Urinary bladder (tissue), 4 donors: ENCODE measurements around the gene CHGA. TPM values are rescaled to one million over a fixed set of nuclear protein-coding genes. Genes with fewer than 3 reads are reported as not detected.

Experiments
- DNase-seq: peaks from one replicate; pipeline ENCODE4 v3.0.0-alpha.2; 2015; ENCODE audit errors: extremely low spot score
- H3K27ac ChIP-seq: one replicate; pipeline ENCODE4 v1.5.1; 2013; ENCODE audit warnings: low read depth, mild to moderate bottlenecking, moderate library complexity
- H3K36me3 ChIP-seq: one replicate; pipeline ENCODE4 v1.6.1; 2013; ENCODE audit warnings: mild to moderate bottlenecking, moderate library complexity; ENCODE audit not compliant: insufficient read depth
- H3K4me1 ChIP-seq: one replicate; pipeline ENCODE4 v1.6.1; 2013; ENCODE audit warnings: mild to moderate bottlenecking, moderate library complexity; ENCODE audit not compliant: insufficient read depth
- H3K4me3 ChIP-seq: one replicate; pipeline ENCODE4 v1.5.1; 2013; ENCODE audit warnings: low read depth, low read length
- WGBS: extraction: QIAGEN DNeasy Blood & Tissue Kit; methylation state at CpG from one replicate; pipeline ENCODE4 v1.1.7; 2013; 5-methylcytosine and 5-hydroxymethylcytosine counted together
- polyA plus RNA-seq: library from polyadenylated mRNA; stranded (reverse); fragments of 200-250 nt; gene quantifications from one replicate; pipeline ENCODE4 v1.2.3, GENCODE V29; 2013
- total RNA-seq: library from RNA; depleted of rRNA; stranded (reverse); fragments of >200 nt; gene quantifications from one replicate; pipeline ENCODE4 v1.2.3, GENCODE V29; 2014
- donor health status: healthy with polysubstance abuse.
- donor health status: healthy.

The CHGA gene
- total and polyA plus RNA-seq, 2 donors, result 3.8 to 6.7 TPM

DNA sequence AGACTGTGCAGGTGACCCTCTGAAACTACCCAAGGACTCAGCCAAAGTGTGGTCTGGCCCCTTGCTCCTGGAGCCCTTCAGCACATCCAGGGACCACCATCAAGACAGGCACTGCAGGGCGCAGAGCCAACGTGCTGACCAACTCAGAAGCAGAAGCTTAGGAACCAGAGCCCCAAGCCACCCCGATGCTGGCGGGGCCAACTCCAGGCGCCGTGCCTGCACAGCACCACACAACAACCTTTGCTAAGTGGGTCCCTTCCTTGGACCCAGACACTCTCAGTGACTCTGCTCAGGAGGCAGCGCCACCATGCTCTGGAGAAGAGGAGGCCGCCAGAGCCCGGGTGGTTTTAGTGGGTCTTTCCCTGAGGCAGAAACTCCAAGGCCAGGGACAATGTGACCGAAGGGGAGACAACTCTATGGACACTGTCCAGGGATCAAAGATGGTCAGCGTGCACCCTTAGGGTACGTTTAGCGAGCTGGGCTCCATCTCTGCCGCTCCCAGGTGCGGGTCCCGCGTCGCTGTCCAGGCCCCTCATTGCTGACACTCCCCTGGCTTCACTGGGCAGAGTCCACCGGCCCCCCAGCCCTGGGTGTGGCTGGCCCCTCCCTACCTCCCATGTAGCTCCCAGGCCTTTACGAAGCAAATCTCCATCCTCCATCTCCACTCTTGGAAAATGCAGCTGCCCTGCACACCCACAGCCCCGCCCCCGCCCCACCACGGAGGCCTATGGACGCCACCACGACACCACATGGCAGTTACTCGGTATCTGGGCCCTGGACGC, 16.1 kb downstream of the CHGA start:
- DNase-seq, result no peak
- Histone ChIP-seq H3K36me3 (no peaks in the 10 kb centered on the region), H3K4me3 (no peak overlapping the region), H3K4me1 (no peaks in the 10 kb centered on the region), H3K27ac (no peak overlapping the region)
- WGBS, result 92% methylated on average over 27 of the region's 27 CpGs

DNA sequence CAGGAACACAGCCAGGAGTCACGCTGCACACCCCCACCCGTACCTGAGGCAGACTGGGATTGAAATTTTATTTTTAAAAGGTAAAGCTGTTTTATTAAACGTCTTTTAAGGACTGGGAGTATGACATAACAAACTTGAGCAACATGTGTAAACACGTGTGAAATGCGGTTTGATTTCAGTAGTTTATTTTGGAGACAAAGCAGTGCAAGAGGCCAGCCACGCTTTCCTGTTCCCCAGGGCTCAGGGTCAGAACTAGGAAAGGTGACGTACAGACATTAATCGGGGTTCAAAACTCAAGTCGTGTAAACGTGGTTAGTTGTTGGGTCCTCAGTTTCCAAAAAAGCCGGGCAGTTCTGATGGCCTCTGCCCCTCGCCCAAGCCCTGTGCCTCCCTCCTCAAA, 16.7 kb downstream of the CHGA start:
- WGBS, result 90% methylated on average over 12 of the region's 12 CpGs

DNA sequence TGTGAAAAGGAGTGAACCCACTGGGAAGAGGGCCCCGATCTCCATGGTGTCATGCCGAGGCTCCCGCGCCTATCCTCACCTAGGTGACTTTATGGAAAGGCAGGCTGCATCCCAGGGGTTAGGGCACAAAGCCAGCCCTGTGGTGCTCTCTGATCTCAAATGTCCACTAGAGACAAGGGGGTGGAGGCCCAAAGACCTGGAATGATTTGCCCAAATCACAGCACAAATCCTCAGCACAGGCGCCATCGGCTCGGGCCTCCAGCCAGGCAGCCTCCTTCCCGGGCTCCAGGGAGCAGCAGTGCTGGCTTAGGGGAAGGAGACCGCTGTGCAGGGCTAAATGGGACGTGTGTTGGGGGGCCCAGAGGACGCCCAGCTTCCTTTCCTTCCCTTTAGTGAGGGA, 17.6 kb downstream of the CHGA start:
- Histone ChIP-seq H3K4me3 (no peak overlapping the region), H3K4me1 (no peaks in the 10 kb centered on the region), H3K27ac (no peak overlapping the region), H3K36me3 (no peaks in the 10 kb centered on the region)
- 85% methylated on average over 11 of the region's 11 CpGs for WGBS
- no peak for DNase-seq

More for the DNA sequence above, 16.7 kb downstream of the CHGA start:
- Histone ChIP-seq H3K4me1 (no peaks in the 10 kb centered on the region), H3K27ac (no peak overlapping the region), H3K4me3 (no peak overlapping the region), H3K36me3 (no peaks in the 10 kb centered on the region)
- no peak for DNase-seq

DNA sequence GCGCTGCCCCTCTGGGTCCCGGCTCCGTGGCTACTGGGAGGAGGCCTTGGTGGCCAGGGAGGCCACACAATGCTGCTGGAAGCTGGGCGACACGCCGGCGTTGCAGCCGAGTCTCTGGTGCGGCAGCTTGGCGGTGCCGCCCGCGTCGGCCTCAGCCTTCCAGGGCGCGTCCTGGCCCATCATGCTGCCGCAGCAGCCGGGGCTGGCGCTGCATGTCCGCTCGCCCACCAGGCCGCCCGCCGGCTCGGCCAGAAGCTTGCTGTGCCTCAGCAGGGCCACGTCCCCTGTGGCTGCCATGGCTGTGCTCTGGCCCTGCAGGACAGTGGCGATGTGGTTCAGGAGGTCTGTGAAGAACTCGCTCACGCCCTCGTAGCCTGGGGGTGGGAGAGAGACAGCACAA, 18.6 kb downstream of the CHGA start:
- H3K4me1 ChIP-seq, result no peaks in the 10 kb centered on the region
- WGBS, result 95% methylated on average over 30 of the region's 30 CpGs
- DNase-seq, result no peak
- H3K27ac ChIP-seq, result no peak overlapping the region
- H3K4me3 ChIP-seq, result no peak overlapping the region
- no peaks in the 10 kb centered on the region for H3K36me3 ChIP-seq

DNA sequence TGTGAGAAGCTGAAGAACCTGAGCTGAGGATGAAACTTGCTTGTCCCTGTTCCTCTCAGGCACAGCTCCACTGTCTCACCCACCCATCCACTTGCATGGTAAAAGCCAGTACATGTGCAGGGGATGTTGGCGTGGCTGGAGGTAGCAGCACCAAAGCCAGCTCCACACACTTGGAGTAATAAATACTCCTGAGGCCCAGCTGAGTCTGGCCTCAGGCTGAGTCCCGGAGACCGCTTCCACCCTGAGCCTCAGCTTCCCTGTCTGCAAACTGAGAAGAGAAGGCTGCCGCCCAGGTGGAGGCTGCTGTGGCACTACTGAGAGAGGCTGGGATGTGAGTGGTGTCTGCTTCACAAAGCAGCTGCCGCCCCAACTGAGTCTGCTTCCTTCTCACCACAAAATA, 19.2 kb downstream of the CHGA start:
- H3K4me1 ChIP-seq, result no peaks in the 10 kb centered on the region
- no peaks in the 10 kb centered on the region for H3K36me3 ChIP-seq
- WGBS, result 94% methylated on average over 5 of the region's 5 CpGs
- H3K27ac ChIP-seq, result no peak overlapping the region
- no peak for DNase-seq
- no peak overlapping the region for H3K4me3 ChIP-seq

DNA sequence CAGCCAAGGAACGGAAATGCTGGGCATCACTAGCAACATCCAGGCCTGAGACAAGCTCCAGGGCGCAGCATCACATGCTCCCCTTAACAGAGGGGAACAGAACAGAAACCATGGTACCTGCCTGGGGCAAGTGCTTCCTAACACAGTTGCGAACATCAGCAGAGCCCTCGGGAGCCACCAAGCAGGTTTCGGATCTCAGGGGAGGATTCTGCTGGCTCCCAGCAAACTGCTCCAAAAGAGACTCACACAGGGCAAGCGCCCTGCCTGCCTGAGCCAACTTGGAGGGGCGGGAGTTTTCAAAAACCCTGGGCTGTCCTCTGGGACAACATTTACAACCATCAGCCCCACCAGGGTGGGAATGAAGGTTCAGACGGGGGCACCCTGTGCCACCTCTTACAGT, 19.6 kb downstream of the CHGA start:
- Histone ChIP-seq H3K27ac (no peak overlapping the region), H3K4me1 (no peaks in the 10 kb centered on the region), H3K4me3 (no peak overlapping the region), H3K36me3 (no peaks in the 10 kb centered on the region)
- WGBS, result 91% methylated on average over 8 of the region's 8 CpGs
- DNase-seq, result no peak

DNA sequence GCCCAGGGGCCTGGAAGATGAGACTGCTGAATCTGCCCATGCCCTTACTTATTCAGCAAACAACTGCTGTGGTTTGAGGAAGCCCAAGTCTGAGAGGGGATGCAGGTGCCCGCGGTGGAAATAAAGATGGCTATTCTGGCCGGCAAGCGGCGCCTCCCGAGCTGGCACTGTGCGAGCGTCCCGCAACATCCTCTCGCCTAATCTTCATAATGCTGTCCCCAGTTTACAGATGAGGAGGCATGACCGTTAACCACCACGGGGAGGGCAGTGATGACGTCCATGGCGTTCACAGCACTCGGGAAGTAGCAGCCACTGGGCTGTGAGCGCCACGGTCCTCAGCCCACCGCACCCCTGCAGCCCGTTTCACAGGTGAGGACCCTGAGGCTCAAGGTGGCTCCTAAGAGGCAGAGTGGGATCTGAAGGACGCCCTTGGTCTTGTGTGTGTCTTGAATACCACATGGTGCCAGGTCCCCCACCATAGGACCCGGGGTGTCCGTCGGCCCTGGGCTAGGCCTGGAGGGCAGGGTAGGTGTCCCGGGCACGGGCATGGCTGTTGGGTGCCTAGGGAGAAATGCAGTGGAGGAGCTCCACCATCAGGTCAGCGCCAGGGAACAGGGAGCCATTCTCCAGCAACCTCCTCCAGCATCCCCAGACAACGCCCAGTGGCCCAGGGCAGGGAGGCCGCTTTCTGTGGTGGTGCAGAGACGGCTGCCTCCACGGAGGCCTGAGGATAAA, 20.2 kb downstream of the CHGA start:
- H3K27ac ChIP-seq, result no peak overlapping the region
- no peak overlapping the region for H3K4me3 ChIP-seq
- H3K36me3 ChIP-seq, result no peaks in the 10 kb centered on the region
- no peaks in the 10 kb centered on the region for H3K4me1 ChIP-seq
- WGBS, result 91% methylated on average over 30 of the region's 30 CpGs
- no peak for DNase-seq

DNA sequence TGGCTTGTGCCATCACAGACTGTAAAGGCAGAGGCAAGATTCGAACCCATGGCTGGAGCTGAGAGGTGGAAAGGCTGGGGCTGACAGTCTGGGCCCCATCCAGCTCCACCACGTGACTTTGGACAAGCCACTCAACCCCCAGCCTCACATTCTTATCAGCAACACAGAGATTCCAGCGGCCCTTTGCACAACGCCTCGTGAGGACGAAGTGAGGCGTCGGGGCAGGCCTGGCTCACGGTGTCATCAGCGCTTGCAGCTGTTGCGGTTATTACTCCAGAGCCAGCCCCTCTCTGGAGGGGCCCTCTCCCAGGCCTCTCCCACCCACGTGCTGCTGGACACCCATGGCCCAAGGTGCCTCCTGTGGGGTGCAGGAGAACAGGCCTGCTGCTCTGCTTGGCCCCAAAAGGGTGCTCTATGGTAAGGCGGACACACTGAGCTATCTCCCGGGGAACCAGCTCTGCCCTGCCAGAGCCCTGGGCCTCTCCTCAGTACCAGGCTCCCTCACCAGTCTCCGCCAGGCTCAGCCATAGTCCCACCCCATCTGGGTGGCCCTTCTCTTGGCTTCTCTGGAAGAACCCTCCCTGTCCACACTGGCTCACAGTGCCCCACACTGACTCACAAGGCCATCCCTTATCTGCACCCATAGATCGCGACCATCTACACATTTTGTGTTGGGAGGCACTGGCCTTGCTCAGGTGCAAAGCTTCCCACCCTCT, 21.1 kb downstream of the CHGA start:
- Histone ChIP-seq H3K4me1 (no peaks in the 10 kb centered on the region), H3K36me3 (no peaks in the 10 kb centered on the region), H3K27ac (no peak overlapping the region), H3K4me3 (no peak overlapping the region)
- no peak for DNase-seq
- WGBS, result 81% methylated on average over 17 of the region's 17 CpGs

DNA sequence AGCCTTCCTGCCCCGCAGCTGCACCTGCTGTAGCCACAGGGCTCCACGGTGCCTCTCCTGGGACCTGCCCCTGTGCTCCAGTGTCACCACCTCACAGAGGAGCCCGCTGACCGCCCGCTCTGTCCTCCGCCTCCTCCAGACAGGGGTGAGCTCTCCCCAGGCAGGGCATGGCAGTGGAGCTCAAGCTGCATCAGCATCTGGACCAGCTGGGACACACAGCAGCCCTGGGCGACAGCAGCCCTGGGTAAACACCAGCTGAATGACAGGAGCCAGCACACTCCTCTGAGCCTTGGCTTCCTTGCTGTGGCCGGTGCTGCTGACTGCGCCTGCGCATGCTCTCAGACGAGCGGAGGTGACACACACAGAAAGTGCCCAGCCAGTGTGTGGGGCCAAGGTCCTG, 22.0 kb downstream of the CHGA start:
- no peak for DNase-seq
- H3K27ac ChIP-seq, result no peak overlapping the region
- H3K36me3 ChIP-seq, result no peaks in the 10 kb centered on the region
- H3K4me1 ChIP-seq, result no peaks in the 10 kb centered on the region
- WGBS, result 93% methylated on average over 12 of the region's 12 CpGs
- H3K4me3 ChIP-seq, result no peak overlapping the region

DNA sequence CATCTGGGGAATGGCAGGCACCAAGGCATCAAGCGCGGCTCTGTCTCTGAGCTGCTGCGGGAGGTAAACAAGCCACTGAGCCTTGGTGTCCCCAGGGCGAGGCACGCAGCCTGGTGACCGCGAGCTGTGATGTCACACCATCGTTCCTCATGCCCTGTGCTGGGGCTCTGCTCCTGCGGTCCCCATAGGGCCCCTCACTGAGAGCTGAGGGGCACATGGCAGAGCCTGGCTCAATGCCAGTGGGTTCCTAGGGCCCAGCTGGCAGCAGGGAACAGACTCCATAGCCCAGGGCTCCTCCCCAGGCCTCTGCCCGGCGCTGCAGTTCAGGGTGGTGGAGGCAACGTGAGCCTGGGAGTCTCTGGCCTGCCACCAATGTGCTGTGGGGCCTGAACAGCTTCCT, 22.6 kb downstream of the CHGA start:
- Histone ChIP-seq H3K4me1 (no peaks in the 10 kb centered on the region), H3K4me3 (no peak overlapping the region), H3K36me3 (no peaks in the 10 kb centered on the region), H3K27ac (no peak overlapping the region)
- WGBS, result 94% methylated on average over 12 of the region's 12 CpGs
- no peak for DNase-seq

DNA sequence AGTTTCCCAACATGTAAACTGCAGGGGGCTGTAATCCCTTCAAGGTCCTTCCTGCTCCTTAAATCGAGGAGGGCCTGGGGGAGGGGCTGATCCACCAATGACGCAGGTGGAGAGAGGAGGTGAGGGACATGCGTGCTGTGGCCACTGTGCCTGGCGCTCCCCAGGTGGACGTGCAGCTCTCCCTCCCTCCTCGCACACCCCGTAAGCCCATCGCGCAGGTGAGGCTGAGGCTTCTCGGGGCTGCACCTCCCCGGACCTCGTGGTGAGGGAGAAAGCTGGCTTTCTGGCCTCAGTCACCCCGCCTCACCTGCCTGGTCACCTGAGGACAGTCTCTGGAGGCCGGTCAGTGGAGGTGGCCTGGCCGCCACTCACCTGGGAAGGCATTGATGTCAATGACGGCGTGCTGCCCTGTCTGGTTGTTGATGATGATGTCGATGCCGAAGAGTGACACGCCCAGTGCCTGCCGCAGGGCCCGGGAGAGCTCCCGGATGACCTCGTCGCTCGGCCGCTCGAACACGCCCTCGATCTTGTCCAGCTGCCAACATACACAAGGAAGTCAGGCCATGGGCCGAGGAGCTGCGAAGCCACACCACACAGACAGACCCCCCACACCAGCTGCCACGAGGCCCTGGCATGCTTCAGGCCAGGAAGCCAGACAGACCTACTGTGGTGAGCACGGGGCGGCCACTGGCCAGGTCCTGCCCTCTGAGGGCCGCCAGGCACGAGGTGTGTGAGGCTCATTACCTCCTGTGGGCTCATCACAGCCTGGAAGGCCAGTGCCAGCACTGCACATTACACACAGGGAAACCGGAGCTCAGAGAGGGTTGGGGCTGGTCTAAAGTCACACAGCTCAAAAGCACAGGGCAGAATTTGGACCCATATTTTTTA, 23.3 kb downstream of the CHGA start:
- H3K4me1 ChIP-seq, result no peaks in the 10 kb centered on the region
- DNase-seq, result no peak
- H3K4me3 ChIP-seq, result no peak overlapping the region
- H3K27ac ChIP-seq, result no peak overlapping the region
- H3K36me3 ChIP-seq, result no peaks in the 10 kb centered on the region
- 66% methylated on average over 38 of the region's 38 CpGs for WGBS

DNA sequence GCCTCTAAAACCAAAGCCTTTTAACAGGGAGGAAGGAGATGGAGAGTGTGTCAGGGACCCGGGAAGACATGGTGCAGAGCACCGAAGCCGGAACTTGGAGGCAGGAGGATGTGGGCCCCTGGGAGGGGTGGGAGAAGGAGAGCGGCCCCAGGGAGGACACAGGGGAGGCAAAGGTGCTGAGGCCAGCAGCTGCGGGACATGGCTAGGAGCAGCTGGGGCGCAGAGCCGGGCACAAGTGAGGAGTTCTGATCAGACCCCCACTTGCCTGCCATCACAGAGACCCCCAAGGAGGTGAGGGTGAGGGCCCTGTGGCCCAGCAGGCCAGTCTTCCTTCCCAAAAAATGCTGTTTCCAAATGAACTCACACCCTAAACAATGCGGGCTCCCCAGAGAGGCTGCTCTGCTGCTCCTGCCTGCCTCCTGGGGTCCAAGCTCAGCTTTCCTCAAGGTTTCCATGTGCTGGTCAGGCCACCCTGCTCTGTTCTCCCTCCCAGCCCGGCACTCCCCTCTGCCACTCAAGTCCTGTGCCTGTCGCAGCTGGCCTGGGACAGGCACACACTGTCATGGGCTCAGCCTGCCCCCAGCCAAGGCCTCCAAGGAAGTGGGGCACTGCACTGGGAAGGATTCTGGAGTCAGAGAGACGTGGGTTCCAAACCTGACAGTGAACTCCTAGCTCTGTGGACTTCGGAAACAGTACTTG, 24.0 kb downstream of the CHGA start:
- Histone ChIP-seq H3K4me3 (no peak overlapping the region), H3K4me1 (no peaks in the 10 kb centered on the region), H3K27ac (no peak overlapping the region), H3K36me3 (no peaks in the 10 kb centered on the region)
- WGBS, result 91% methylated on average over 12 of the region's 12 CpGs
- no peak for DNase-seq

DNA sequence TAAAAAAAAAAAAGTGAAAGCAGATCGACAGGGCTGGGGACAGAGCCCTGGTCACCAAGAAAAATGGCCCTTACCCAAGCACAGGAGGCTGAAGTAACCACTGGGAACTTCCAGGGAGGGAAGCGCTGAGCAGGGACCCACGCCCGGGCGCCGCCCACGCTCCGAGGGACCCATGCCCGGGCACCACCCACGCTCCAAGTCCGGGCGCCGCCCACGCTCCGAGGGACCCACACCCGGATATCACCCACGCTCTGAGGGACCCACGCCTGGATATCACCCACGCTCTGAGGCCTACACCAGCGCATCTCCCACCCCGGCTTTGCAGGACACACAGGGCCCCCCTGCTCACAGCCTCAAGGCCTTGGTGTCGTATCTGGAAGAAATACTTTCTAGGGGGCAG, 25.7 kb downstream of the CHGA start:
- no peak for DNase-seq
- no peak overlapping the region for H3K27ac ChIP-seq
- no peaks in the 10 kb centered on the region for H3K4me1 ChIP-seq
- 93% methylated on average over 22 of the region's 22 CpGs for WGBS
- H3K4me3 ChIP-seq, result no peak overlapping the region
- no peaks in the 10 kb centered on the region for H3K36me3 ChIP-seq
